ENCODE results near the gene CLDN3.

The CLDN3 gene

GRCh38 chr7:73770860-73771670, 995 bp upstream of the CLDN3 start:
- no peak for DNase-seq (ENCODE audit: low read depth in 2 of 2)

GRCh38 chr7:73769481-73770001, 529 bp downstream of the CLDN3 start:
- DNase-seq (ENCODE audit: low read depth in 2 of 2), result no peak

DNA sequence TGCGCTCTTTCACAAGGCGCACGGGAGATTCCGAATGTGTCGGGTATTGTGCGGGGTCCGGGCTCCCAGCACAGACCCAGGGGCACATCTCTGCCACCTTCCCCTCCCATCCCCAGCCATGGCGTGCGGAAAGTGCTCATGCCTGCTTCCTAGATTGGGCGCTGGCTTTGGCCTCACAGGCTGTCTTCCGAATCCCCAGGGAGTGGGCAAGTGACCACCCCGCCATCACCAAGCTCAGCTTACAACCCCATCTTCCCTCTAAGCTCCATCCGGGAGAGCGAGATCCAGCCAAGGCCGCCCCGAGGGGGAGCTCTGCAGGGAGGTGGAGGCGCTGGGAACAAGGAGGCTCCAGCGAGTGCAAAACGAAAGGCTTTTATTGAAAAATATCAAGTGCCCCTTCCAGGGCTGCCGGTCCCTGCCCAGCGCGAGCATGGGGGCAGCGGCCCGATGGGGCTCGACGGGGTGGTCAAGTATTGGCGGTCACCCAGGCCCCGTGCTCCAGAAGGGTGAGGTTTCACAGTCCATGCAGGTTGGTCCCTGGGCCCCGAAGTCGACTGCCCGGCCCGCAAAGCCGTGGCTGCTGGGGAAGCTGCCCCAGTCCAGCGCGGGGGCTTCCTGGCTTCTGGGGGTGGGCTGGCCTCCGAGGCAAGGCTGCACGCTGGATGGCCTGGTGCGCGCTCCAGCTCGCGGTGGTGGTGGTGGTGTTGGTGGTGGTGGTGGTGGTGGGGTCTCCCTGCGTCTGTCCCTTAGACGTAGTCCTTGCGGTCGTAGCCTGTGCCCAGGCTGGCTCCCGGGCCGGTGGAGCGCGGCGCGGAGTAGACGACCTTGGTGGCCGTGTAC, 1.2 kb downstream of the CLDN3 start:
- no peak for DNase-seq (ENCODE audit: low read depth in 2 of 2)

- no peak for DNase-seq (ENCODE audit: low read depth in 2 of 2)
Observed at GRCh38 chr7:73766556-73767229, 3.4 kb downstream of the CLDN3 start.

DNA sequence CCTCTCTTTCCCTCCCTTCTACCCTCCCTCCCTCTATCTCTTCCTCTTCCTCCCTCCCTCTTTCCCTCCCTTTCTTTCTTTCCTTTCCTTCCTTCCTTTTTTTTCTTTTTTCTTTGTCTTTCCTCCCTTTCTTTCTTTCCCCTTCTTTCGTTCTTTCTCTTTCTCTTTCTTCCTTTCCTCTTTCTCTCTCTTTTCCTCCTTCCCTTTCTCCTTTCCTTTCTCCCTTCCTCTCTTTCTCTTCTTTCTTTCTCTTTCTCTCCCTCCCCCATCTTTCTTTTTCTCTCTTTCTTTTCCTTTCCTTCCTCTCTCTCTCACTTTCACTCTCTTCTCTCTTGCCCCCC, 7.4 kb downstream of the CLDN3 start:
- no peak for DNase-seq (ENCODE audit: low read depth in 2 of 2)

- no peak for DNase-seq (ENCODE audit: low read depth in 2 of 2)
Observed at GRCh38 chr7:73761854-73762658, 8.0 kb downstream of the CLDN3 start.

- no peak for DNase-seq (ENCODE audit: low read depth in 2 of 2)
Observed at GRCh38 chr7:73758581-73759138, 11.4 kb downstream of the CLDN3 start.

DNA sequence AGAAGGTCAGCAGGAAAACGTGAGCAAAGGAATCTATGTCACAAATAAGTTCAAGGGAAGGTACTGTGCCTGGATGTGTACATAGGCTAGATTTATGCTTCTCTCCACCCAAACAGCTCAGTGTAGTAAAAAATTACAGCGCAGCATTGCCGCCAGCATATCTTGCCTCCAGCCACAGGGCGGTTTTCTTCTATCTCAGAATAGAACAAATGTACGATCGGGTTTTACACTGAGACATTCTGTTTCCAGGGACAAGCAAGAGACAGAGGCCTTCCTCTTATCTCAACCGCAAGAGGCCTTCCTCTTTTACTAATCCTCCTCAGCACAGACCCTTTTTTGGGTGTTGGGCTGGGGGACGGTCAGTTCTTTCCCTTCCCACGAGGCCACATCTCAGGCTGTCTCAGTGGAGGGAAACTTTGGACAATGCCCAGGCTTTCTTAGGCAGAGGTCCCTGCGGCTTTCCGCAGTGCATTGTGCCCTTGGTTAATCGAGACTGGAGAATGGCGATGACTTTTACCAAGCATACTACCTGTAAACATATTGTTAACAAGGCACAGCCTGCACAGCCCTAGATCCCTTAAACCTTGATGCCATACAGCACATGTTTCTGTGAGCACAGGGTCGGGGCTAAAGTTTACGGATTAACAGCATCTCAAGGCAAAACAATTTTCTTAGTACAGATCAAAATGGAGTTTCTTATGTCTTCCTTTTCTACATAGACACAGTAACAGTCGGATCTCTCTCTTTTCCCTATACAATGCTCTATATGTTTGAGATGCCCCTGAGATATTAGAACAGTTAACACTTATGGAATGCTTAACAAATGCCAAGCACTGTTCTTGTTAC, 19.9 kb downstream of the CLDN3 start:
- no peak for DNase-seq (ENCODE audit: low read depth in 2 of 2)

DNA sequence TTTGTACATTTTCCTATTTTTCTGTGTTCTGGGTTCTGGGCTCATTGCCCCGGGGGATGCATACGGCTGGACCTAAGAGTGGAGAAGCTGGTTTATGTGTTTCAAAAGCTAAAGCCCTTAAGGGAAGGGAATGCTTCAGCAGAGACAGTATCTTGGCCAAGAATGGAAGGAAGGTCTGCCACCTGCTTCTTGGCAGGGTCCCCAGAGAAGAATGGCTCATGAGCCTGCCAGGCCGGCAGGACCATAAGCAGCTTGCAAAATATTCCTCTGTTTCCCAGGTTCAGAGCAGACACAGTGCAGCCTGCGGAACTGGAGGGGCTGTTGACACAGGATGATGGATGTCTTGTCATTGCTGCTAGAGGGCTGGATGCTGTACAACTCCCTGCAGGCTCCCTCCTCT, 23.7 kb downstream of the CLDN3 start:
- no peak for DNase-seq (ENCODE audit: low read depth in 2 of 2)

DNA sequence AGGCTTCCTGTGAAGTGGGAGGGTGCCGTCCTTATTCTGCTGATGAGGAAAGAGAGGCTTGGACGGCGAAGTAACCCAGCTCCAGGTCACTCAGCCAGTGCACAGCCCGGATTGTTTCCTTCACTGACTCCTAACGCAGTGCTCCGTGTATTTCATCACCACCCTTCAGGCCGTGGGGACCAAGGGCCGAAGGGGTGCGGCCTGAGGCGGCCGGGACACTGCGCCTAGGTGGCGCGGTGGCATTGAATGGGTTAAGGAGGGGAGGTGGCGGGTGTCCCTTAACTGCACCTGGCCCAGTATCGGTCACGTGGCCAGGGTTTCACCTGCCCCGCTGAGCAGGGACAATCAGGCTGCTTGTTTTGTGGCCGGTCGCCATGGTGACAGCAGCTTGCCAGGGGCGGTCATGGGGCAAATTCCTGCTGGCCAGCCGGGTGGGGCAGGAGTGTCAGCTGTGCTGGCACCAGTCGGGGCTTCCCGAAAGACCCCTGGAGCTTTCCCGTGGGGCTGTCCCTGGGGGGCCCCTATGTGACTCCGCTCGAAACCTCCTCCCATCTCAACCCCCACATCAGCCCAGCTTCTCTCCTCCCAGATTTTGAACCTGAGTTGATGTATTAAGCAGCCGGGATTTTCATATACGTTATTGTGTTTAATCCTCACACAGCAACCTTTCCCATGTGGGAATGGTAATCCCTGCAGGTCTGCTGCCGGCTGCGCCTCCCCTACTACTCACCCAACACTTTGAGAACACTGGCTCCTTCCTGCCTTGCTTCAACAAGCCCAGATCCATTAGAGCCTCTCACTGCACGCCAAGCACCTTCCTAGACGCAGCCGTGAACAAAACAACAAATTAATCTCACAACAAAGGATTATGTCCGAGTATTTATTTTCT, 27.1 kb downstream of the CLDN3 start:
- no peak for DNase-seq (ENCODE audit: low read depth in 2 of 2)

DNA sequence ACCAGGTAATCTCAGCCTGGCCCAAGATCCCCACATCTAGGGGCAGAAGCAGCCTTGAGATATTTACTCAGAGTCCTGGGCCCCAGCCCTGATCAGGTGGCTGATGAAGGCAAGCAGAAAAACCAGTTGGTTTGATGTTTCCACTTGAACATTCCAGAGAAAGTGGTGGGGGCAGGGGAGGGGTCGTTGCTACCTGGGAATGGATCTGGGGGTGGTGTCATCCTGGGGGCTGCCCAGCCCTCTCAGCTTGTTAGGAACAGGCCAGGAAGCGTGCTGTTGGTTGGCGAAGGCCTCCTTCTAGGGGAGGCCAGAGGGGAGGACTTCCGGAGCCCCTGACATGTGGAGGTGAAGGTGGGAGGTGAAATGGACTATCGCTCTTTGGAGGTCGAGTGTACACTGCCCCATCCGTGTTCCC, 27.7 kb downstream of the CLDN3 start:
- no peak for DNase-seq (ENCODE audit: low read depth in 2 of 2)

DNA sequence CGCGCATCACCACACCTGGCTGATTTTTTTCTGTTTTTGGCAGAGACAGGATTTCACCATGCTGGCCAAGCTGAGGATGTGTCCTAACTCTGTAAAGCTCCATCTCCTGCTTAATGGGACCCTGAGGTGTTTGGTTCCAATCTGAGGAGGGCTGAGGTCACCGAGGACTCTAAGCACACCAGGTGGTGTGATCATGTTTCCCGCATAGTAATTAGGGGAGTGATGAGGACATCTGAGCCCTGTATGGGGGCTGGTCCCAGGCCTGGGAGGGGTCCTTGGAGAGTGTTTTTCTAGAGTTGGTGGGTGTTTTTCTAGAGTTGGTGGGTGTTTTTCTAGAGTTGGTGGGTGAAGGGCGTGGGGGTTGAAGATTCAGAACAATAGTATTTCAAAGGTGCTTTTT, 28.5 kb downstream of the CLDN3 start:
- DNase-seq (ENCODE audit: low read depth in 2 of 2), result no peak

DNA sequence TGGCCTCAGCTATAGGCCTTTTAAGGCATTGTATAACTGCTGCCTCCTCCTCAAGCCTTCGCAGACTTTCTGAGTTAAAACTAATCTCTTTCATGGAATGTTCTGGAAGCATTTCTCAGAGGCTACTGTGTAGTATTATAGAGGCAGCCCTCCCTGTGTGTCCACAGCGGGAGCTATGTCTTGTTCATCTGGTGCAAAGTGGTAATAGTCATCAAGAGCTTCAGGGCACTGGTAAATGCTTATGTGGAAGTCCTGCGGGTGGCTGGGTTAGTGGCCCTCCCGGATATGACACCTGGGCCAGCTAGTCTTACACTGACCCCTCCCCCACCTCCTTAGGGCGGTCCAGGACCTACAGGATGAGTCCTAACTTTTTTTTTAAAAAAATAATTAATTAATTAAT, 29.3 kb downstream of the CLDN3 start:
- no peak for DNase-seq (ENCODE audit: low read depth in 2 of 2)

GRCh38 chr7:73740212-73740611, 29.9 kb downstream of the CLDN3 start:
- DNase-seq (ENCODE audit: low read depth in 2 of 2), result no peak

- no peak for DNase-seq (ENCODE audit: low read depth in 2 of 2)
Observed at GRCh38 chr7:73739387-73739767, 30.7 kb downstream of the CLDN3 start.

DNA sequence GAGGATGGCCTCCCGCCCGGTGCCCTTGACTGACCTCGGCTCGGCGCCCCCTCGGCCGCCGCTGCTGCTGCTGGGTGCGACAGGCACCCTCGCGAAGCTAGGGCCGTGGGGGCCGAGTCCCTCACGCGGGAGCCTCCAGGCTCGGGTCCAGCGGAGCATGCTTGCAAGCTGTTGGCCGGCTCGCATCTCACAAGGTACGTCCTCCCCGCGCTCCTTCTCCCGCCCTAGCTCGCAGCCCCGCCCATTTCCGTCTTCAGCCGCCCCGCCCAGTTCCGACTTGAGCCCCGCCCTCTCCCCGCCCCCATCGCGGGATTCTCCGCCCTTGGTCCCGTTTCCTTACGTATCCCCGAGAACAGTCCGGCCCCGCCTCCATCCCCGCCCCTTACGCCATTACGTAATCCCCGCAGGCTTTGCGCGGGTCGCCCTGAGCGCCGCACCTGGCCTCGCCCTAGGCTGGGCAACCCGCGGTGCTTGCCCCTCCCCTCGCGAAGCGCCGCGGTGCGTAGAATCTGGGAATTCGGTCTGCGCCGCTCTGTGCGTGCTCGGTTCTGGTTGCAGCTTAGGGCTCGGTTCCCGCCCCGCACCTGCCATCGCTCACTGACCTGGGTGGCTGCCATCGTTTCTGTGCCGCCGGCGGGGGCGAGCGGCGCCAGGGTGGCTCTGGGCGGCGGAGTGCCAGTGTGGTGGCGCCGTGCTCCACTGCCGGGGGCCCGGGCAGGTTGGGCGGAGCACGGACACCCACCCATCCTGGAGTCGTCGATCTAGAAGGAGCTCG, 31.3 kb downstream of the CLDN3 start, which contains the start of gene ABHD11:
Gene ABHD11 (minus strand): TSS at position 191 of the 775 bp plus-strand sequence. CDS start 32 bp downstream, at position 159.
- peak; percentile 99 for DNase-seq (ENCODE audit: low read depth in 2 of 2)

DNA sequence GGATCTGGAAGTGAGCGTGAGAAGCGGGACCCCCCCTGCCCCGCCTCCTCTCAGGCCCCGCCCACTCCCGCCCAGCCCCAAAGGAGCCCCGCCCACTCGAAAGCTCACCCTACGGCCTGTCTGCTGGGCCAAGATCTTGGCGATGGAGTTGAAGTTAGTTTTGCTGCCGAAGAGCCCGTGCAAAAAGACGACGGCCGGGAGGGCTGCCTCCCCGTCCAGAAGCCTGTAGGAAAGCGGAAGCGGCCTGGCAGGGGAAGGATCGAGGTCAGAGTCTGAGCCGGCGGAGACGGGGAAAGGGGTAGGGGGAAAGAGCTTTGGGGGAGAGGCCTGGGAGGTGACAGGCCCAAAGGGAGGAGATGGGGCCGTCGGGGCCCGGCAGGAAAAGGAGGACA, 31.9 kb downstream of the CLDN3 start:
- DNase-seq (ENCODE audit: low read depth in 2 of 2), result peak in 1 of 2 donors; percentile 54

- no peak for DNase-seq (ENCODE audit: low read depth in 2 of 2)
Observed at GRCh38 chr7:73737491-73738219, 32.4 kb downstream of the CLDN3 start.

All from stimulated activated CD8-positive, alpha-beta memory T cell treated with anti-CD3 and anti-CD28 coated beads, Interleukin-2, amount 100 ng/mL, for 1 hour (primary cell).